Caco-2 (cell line): Measurements from ENCODE around the gene GDI2. TPM values are rescaled to one million over a fixed set of nuclear protein-coding genes. Genes with fewer than 3 reads are reported as not detected.
"Not testable (repeated sequence)": the region's sequence is repeated elsewhere in the genome, so short reads cannot be mapped to it uniquely, and the experiment has no call there.

Source experiments
- BruUV-seq: library from RNA; stranded (reverse); fragments of 400-500 nt; replicated peaks from 2 replicates; lab custom pipeline; 2021; lab: Mats Ljungman, UMichigan
- CTCF ChIA-PET: fragments of 300-600 bp; sonication (Branson Sonifier 250); formaldehyde crosslinking; loops from one replicate; lab custom pipeline; 2022; ENCODE audit warnings: antibody characterized with exemption; lab: Charles Lee
- POLR2A ChIA-PET: fragments of 300-600 bp; sonication (Branson Sonifier 250); formaldehyde crosslinking; loops from one replicate; lab custom pipeline; 2022; ENCODE audit warnings: antibody characterized with exemption; lab: Charles Lee
- DNase-seq, 2 experiments: peaks; one replicate each; pipeline versions ENCODE4 v3.0.0 to v3.0.0-alpha.2; 2020 to 2022
- H3K27me3 ChIP-seq: replicated peaks from 2 replicates; pipeline ENCODE4 v1.6.0; 2011; ENCODE audit warnings: low read length; ENCODE audit not compliant: control insufficient read depth, insufficient read depth
- H3K36me3 ChIP-seq: 2 replicates; pipeline ENCODE4 v1.5.1; 2011; ENCODE audit warnings: low read length; ENCODE audit not compliant: control insufficient read depth, insufficient read depth
- H3K4me1 ChIP-seq: fragments of 250-450 bp; sonication (Bioruptor Pico); 2 replicates; pipeline ENCODE4 v1.5.1; 2020; ENCODE audit warnings: mild to moderate bottlenecking
- H3K4me3 ChIP-seq: 2 replicates; pipeline ENCODE4 v1.5.1; 2011; ENCODE audit warnings: low read depth, mild to moderate bottlenecking, control low read depth, low read length
- H3K9me3 ChIP-seq: fragments of 250-450 bp; sonication (Bioruptor Pico); 2 replicates; pipeline ENCODE4 v1.5.1; 2020; ENCODE audit warnings: mild to moderate bottlenecking, moderate library complexity
- H3K27ac Mint-ChIP-seq: one replicate; pipeline ENCODE4 v1.8.0; 2022; ENCODE audit warnings: mixed read lengths; ENCODE audit not compliant: unreplicated experiment
- H3K27me3 Mint-ChIP-seq: one replicate; pipeline ENCODE4 v1.8.0; 2022; ENCODE audit warnings: mixed read lengths; ENCODE audit not compliant: insufficient read depth, unreplicated experiment
- H3K36me3 Mint-ChIP-seq: one replicate; pipeline ENCODE4 v1.8.0; 2022; ENCODE audit warnings: mild to moderate bottlenecking, mixed read lengths; ENCODE audit not compliant: insufficient read depth, unreplicated experiment
- H3K4me1 Mint-ChIP-seq: one replicate; pipeline ENCODE4 v1.8.0; 2022; ENCODE audit warnings: low read depth, mixed read lengths; ENCODE audit not compliant: unreplicated experiment
- H3K4me3 Mint-ChIP-seq: one replicate; pipeline ENCODE4 v1.8.0; 2022; ENCODE audit warnings: mild to moderate bottlenecking, moderate library complexity, mixed read lengths; ENCODE audit not compliant: unreplicated experiment
- H3K9me3 Mint-ChIP-seq: one replicate; pipeline ENCODE4 v1.8.0; 2022; ENCODE audit warnings: mixed read lengths; ENCODE audit not compliant: unreplicated experiment
- intact Hi-C: fragments of 100-400 bp; cut with micrococcal nuclease; formaldehyde crosslinking; loops from one replicate; pipeline ENCODE4 v1.10.0; 2022; ENCODE audit not compliant: unreplicated experiment
- total RNA-seq: library from RNA; stranded (reverse); gene quantifications from 2 replicates; pipeline ENCODE4 v1.2.3, GENCODE V29; 2022
- TF ChIP-seq, protein P1 (sequence below), 2 experiments: fragments of 200-600 bp in 1 of 2; IDR thresholded peaks; 1 replicate in 1 of 2; 2 replicates in 1 of 2; pipeline versions ENCODE4 v1.5.1 to v1.8.0; 2011 to 2022; ENCODE audit warnings: antibody characterized with exemption in 1 of 2, control low read depth in 1 of 2, inconsistent platforms in 1 of 2, low read depth in 1 of 2, low read length in 1 of 2, mild to moderate bottlenecking in 1 of 2, moderate library complexity in 1 of 2; ENCODE audit not compliant: insufficient read depth in 1 of 2, severe bottlenecking in 1 of 2, unreplicated experiment in 1 of 2

Gene GDI2
- total RNA-seq, 1 experiment from 2014 or later, result 446 TPM

DNA sequence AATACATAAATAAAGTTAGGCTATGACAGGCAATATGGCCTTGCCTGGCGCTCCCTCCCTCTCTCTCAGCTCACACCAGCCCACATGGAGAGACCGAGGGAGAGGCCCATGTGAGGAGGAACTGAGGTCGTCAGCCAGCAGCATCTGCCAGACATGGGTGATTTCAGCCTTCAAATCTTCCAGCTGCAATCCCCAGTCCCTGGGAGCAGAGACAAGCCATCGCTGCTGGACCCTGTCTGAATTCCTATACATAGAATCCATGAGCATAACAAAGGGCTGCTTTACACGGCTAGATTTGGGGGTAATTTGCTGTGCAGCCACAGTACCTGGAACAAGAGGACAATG lies 40.9 kb upstream of the GDI2 start:
- Histone ChIP-seq H3K9me3 (no peaks in the 10 kb centered on the region), H3K4me3 (no peak overlapping the region), H3K27me3 (no peaks in the 10 kb centered on the region), H3K4me1 (no peaks in the 10 kb centered on the region), H3K36me3 (no peaks in the 10 kb centered on the region)
- CTCF ChIA-PET, result no interaction called here
- Mint-ChIP-seq H3K4me1 (no peaks in the 10 kb centered on the region), H3K9me3 (no peaks in the 10 kb centered on the region), H3K4me3 (no peak overlapping the region), H3K27ac (no peak overlapping the region), H3K36me3 (no peaks in the 10 kb centered on the region), H3K27me3 (no peaks in the 10 kb centered on the region)
- BruUV-seq, result no TSS peak
- TF ChIP-seq, protein P1, sequence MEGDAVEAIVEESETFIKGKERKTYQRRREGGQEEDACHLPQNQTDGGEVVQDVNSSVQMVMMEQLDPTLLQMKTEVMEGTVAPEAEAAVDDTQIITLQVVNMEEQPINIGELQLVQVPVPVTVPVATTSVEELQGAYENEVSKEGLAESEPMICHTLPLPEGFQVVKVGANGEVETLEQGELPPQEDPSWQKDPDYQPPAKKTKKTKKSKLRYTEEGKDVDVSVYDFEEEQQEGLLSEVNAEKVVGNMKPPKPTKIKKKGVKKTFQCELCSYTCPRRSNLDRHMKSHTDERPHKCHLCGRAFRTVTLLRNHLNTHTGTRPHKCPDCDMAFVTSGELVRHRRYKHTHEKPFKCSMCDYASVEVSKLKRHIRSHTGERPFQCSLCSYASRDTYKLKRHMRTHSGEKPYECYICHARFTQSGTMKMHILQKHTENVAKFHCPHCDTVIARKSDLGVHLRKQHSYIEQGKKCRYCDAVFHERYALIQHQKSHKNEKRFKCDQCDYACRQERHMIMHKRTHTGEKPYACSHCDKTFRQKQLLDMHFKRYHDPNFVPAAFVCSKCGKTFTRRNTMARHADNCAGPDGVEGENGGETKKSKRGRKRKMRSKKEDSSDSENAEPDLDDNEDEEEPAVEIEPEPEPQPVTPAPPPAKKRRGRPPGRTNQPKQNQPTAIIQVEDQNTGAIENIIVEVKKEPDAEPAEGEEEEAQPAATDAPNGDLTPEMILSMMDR (IDR thresholded peaks at IDR 0.05; ENCODE audit: insufficient read depth in 1 of 2, low read depth in 1 of 2, low read length in 1 of 2, severe bottlenecking in 1 of 2, unreplicated experiment in 1 of 2), result no peak
- DNase-seq, result no peak
- intact Hi-C loops, result no loop called here
- POLR2A ChIA-PET, result no interaction called here

DNA sequence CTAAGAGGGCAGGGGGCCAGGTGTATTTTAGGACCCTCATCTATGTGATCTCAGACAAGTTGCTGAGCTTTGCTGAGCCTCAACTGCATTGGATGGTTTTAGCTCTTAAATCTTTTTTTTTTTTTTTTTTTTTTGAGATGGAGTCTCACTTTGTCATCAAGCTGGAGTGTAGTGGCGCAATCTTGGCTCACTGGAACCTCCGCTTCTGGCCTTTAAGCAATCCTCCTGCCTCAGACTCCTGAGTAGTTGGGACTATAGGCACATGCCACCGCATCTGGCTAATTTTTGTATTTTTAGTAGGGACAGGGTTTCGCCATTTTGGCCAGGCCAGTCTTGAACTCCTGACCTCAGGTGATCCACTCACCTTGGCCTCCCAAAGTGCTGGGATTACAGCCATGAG lies 33.4 kb upstream of the GDI2 start:
- H3K27me3 Mint-ChIP-seq, H3K27ac Mint-ChIP-seq, H3K9me3 ChIP-seq, H3K36me3 Mint-ChIP-seq, BruUV-seq, CTCF ChIA-PET, intact Hi-C loops, H3K4me1 ChIP-seq, H3K4me3 Mint-ChIP-seq, H3K36me3 ChIP-seq, H3K9me3 Mint-ChIP-seq, H3K27me3 ChIP-seq, H3K4me1 Mint-ChIP-seq, H3K4me3 ChIP-seq, DNase-seq: not testable (repeated sequence)
- POLR2A ChIA-PET, result interaction anchor here (0.6 kb wide), 1 partner anchor 23 kb away, joined by 3 read pairs; no protein-coding TSS in a partner anchor

DNA sequence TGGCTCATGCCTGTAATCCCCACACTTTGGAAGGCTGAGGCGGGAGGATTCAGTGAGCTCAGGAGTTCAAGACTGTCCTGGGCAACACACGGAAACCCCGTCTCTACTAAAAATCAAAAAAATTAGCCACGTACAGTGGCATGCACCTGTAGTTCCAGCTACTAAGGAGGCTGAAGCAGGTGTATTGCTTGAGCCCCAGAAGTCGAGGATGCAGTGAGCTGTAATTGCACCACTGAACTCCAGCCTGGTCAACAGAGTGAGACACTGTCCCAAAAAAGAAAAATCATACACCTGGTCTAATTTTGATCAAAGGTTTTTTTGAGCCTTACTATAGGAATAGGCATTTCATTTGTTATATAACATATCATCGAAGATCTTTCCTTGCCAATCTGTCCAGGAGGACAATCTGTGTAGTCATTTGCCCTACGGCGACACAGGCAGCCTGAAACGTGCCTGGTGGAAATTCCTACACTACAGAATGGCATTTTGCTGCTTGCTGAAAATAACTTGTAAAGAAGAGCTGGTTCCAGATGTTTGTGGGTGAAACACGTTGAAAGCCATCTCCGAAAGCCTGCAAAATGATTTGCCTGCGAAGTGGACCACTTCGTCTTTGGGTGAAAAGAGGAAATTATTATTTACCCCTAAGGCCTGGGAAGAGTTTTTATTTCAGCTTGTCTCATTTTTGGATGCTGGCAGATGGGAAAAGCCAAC lies 31.3 kb upstream of the GDI2 start:
- no TSS peak for BruUV-seq
- intact Hi-C loops, result no loop called here
- POLR2A ChIA-PET, result interaction anchor here (0.6 kb wide), 1 partner anchor 114 kb away, joined by 3 read pairs; no protein-coding TSS in a partner anchor
- H3K9me3 ChIP-seq, result no peaks in the 10 kb centered on the region
- no peaks in the 10 kb centered on the region for H3K27me3 Mint-ChIP-seq
- no peak overlapping the region for H3K4me3 Mint-ChIP-seq
- H3K27ac Mint-ChIP-seq, result no peak overlapping the region
- no peaks in the 10 kb centered on the region for H3K36me3 Mint-ChIP-seq
- H3K4me1 ChIP-seq, result no peaks in the 10 kb centered on the region
- H3K4me3 ChIP-seq, result no peak overlapping the region
- no peaks in the 10 kb centered on the region for H3K27me3 ChIP-seq
- CTCF ChIA-PET, result interaction anchor here (1.6 kb wide), 1 partner anchor 45 kb away, joined by 4 read pairs; the partner anchor contains the start of genes ANKRD16 and FBH1
- peaks cover 9% of the 10 kb centered on the region for H3K4me1 Mint-ChIP-seq
- no peak for DNase-seq
- no peaks in the 10 kb centered on the region for H3K9me3 Mint-ChIP-seq
- no peaks in the 10 kb centered on the region for H3K36me3 ChIP-seq
- TF ChIP-seq, protein P1 (IDR thresholded peaks at IDR 0.05; ENCODE audit: insufficient read depth in 1 of 2, low read depth in 1 of 2, low read length in 1 of 2, severe bottlenecking in 1 of 2, unreplicated experiment in 1 of 2), result no peak
